AG04450 (cell line): ENCODE measurements around the gene MEGF11. TPM values are rescaled to one million over a fixed set of nuclear protein-coding genes. Genes with fewer than 3 reads are reported as not detected.

Experiments
- CTCF ChIA-PET: fragments of 300-600, 350-600 bp; formaldehyde crosslinking; extraction: SDS; loops from one replicate; lab custom pipeline; 2022; ENCODE audit warnings: antibody characterized with exemption, inconsistent platforms; lab: Charles Lee
- POLR2A ChIA-PET: fragments of 350-600 bp; formaldehyde crosslinking; extraction: SDS; loops from one replicate; lab custom pipeline; 2021; ENCODE audit warnings: antibody characterized with exemption, inconsistent platforms; lab: Yijun Ruan, JAX
- DNase-seq: peaks from one replicate; pipeline ENCODE4 v3.0.0-alpha.2; 2011; ENCODE audit warnings: low read depth, low spot score
- H3K27ac ChIP-seq: one replicate; pipeline ENCODE4 v1.5.1; 2012; ENCODE audit warnings: low read depth, low read length, control low read depth
- H3K27me3 ChIP-seq: one replicate; pipeline ENCODE4 v1.6.0; 2012; ENCODE audit warnings: low read length; ENCODE audit not compliant: control insufficient read depth, insufficient read depth
- H3K4me3 ChIP-seq: 2 replicates; pipeline ENCODE4 v1.5.1; 2011; ENCODE audit warnings: mild to moderate bottlenecking, low read depth, low read length, control low read depth
- H3K9me3 ChIP-seq: 2 replicates; pipeline ENCODE4 v1.5.1; 2012; ENCODE audit warnings: low read length; ENCODE audit not compliant: control insufficient read depth, insufficient read depth
- CTCF ChIP-seq: IDR thresholded peaks from 2 replicates; pipeline ENCODE4 v1.5.1; 2011; ENCODE audit warnings: low read depth, low read length, control low read depth, inconsistent platforms
- polyA minus RNA-seq: library from RNA; depleted of rRNA, polyadenylated mRNA; stranded (reverse); fragments of >200 nt; gene quantifications from 2 replicates; pipeline ENCODE4 v1.2.3, GENCODE V29; 2011; rRNA and poly(A)+ RNA removed
- polyA plus RNA-seq: library from polyadenylated mRNA; depleted of rRNA; stranded (reverse); fragments of >200 nt; gene quantifications from 2 replicates; pipeline ENCODE4 v1.2.3, GENCODE V29; 2011; rRNA removed

Gene MEGF11
- polyA plus RNA-seq (not detected in 2 replicates), polyA minus RNA-seq (not detected in 2 replicates)

GRCh38 chr15:66253418-66254088 lies at the start of gene MEGF11:
TSS of gene MEGF11 (minus strand) at chr15:66253750. CDS start at chr15:66128403, 125,347 bp downstream.
- Histone ChIP-seq H3K9me3 (no peaks in the 10 kb centered on the region; the same call in 1 of the 2 replicates), H3K27me3 (peaks cover 79% of the 10 kb centered on the region), H3K4me3 (peak within 1 kb of the TSS; percentile 45), H3K27ac (no peak within 1 kb of the TSS)
- POLR2A ChIA-PET, result no interaction called here
- no peak for DNase-seq
- CTCF ChIA-PET, result no interaction called here
- TF ChIP-seq CTCF, result no peak

GRCh38 chr15:66302489-66303278 lies 49.1 kb upstream of the MEGF11 start:
- ChIA-PET POLR2A (no interaction called here), CTCF (interaction anchor here (1.2 kb wide), 1 partner anchor 15 kb away, joined by 3 read pairs; no protein-coding TSS in a partner anchor)
- Histone ChIP-seq H3K27ac (no peak overlapping the region), H3K9me3 (no peaks in the 10 kb centered on the region), H3K27me3 (no peaks in the 10 kb centered on the region), H3K4me3 (no peak overlapping the region)
- no peak for TF ChIP-seq CTCF
- no peak for DNase-seq

- no peak for TF ChIP-seq CTCF
Measured at GRCh38 chr15:66298803-66299251, 45.3 kb upstream of the MEGF11 start.

GRCh38 chr15:66296186-66296585 lies 42.6 kb upstream of the MEGF11 start:
- Histone ChIP-seq H3K27ac (no peak overlapping the region), H3K27me3 (no peaks in the 10 kb centered on the region), H3K9me3 (no peaks in the 10 kb centered on the region), H3K4me3 (no peak overlapping the region)
- no peak for TF ChIP-seq CTCF
- POLR2A ChIA-PET, result no interaction called here
- CTCF ChIA-PET, result interaction anchor here (0.6 kb wide), 2 partner anchors 11 to 74 kb away, joined by 3 to 5 read pairs; no protein-coding TSS in a partner anchor
- DNase-seq, result no peak

More at GRCh38 chr15:66298803-66299251, 45.3 kb upstream of the MEGF11 start:
- ChIA-PET CTCF (no interaction called here), POLR2A (no interaction called here)
- Histone ChIP-seq H3K4me3 (no peak overlapping the region), H3K27me3 (no peaks in the 10 kb centered on the region), H3K27ac (no peak overlapping the region), H3K9me3 (no peaks in the 10 kb centered on the region)
- no peak for DNase-seq

GRCh38 chr15:66294932-66295235 lies 41.3 kb upstream of the MEGF11 start:
- no peak for TF ChIP-seq CTCF
- H3K4me3 ChIP-seq, result no peak overlapping the region
- CTCF ChIA-PET, result interaction anchor here (1.7 kb wide), 1 partner anchor 204 kb away, joined by 7 read pairs; no protein-coding TSS in a partner anchor

More at GRCh38 chr15:66294932-66295235, 41.3 kb upstream of the MEGF11 start:
- Histone ChIP-seq H3K27ac (no peak overlapping the region), H3K9me3 (no peaks in the 10 kb centered on the region), H3K27me3 (no peaks in the 10 kb centered on the region)
- POLR2A ChIA-PET, result no interaction called here
- DNase-seq, result no peak
